ENCODE data around the gene RELN. TPM values are rescaled to one million over a fixed set of nuclear protein-coding genes. Genes with fewer than 3 reads are reported as not detected.
"Not testable (repeated sequence)": the region's sequence is repeated elsewhere in the genome, so short reads cannot be mapped to it uniquely, and the experiment has no call there.

The RELN gene
- total RNA-seq, 1 donor from 2014 or later = 0.19 TPM

DNA sequence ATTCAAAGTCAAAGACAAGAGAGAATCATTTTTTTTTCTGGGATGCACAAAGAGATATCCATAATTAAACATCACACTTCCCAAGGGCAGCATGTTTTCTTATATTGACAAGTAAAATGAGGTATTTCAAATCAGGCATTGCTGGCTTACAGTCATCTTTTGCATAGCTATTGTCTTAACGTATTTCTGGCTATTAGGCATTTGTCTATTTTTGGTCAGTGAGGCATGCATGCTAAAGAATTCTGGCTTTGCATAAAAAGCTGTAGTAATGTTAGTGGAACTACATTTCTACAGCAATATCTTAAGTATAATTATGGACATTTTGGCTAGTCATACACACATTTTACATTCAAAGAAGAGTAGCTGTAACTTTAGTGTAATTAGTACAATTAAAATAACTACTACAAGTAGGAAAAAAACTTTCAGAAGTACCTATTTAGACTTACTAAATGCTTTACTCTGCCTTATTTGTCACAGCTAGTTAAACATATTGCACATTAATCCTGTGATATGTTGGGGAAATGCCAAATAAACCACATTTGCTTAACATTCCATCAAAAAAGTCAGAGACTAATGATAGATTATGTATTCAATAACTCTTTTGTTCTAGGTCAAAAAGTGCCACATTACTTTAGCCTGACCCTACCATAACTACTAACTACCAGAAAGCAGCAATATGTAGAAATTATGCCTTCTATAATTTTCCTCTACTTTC, 76.4 kb downstream of the RELN start:
- H3K27ac Mint-ChIP-seq (ENCODE audit: unreplicated experiment) = no peak overlapping the region
- H3K27me3 Mint-ChIP-seq (ENCODE audit: unreplicated experiment) = no peaks in the 10 kb centered on the region
- no peak for TF ChIP-seq CTCF (IDR thresholded peaks at IDR 0.05)
- H3K36me3 Mint-ChIP-seq (ENCODE audit: unreplicated experiment) = no peaks in the 10 kb centered on the region
- no peak overlapping the region for H3K4me3 Mint-ChIP-seq (ENCODE audit: unreplicated experiment)
- DNase-seq (ENCODE audit: extremely low spot score, unreplicated experiment) = no peak
- H3K9me3 Mint-ChIP-seq (ENCODE audit: unreplicated experiment) = no peaks in the 10 kb centered on the region
- no peaks in the 10 kb centered on the region for H3K4me1 Mint-ChIP-seq (ENCODE audit: unreplicated experiment)

DNA sequence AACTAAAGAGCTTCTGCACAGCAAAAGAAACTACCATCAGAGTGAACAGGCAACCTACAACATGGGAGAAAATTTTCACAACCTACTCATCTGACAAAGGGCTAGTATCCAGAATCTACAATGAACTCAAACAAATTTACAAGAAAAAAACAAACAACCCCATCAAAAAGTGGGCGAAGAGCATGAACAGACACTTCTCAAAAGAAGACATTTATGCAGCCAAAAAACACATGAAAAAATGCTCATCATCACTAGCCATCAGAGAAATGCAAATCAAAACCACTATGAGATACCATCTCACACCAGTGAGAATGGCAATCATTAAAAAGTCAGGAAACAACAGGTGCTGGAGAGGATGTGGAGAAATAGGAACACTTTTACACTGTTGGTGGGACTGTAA, 78.4 kb downstream of the RELN start:
- H3K9me3 Mint-ChIP-seq (ENCODE audit: unreplicated experiment); H3K27me3 Mint-ChIP-seq (ENCODE audit: unreplicated experiment); H3K36me3 Mint-ChIP-seq (ENCODE audit: unreplicated experiment); H3K4me3 Mint-ChIP-seq (ENCODE audit: unreplicated experiment); H3K4me1 Mint-ChIP-seq (ENCODE audit: unreplicated experiment); DNase-seq (ENCODE audit: extremely low spot score, unreplicated experiment); H3K27ac Mint-ChIP-seq (ENCODE audit: unreplicated experiment): not testable (repeated sequence)

- TF ChIP-seq CTCF (IDR thresholded peaks at IDR 0.05) = no peak
- Mint-ChIP-seq H3K9me3 (ENCODE audit: unreplicated experiment) (no peaks in the 10 kb centered on the region), H3K27ac (ENCODE audit: unreplicated experiment) (no peak overlapping the region), H3K27me3 (ENCODE audit: unreplicated experiment) (peaks cover 5% of the 10 kb centered on the region), H3K4me3 (ENCODE audit: unreplicated experiment) (no peak overlapping the region), H3K36me3 (ENCODE audit: unreplicated experiment) (no peaks in the 10 kb centered on the region), H3K4me1 (ENCODE audit: unreplicated experiment) (peaks cover 4% of the 10 kb centered on the region)
- DNase-seq (ENCODE audit: extremely low spot score, unreplicated experiment) = no peak
These were observed 83.5 kb downstream of the RELN start for GRCh38 chr7:103905997-103906396.

- Mint-ChIP-seq H3K27ac (ENCODE audit: unreplicated experiment) (no peak overlapping the region), H3K27me3 (ENCODE audit: unreplicated experiment) (peaks cover 5% of the 10 kb centered on the region), H3K4me3 (ENCODE audit: unreplicated experiment) (no peak overlapping the region), H3K4me1 (ENCODE audit: unreplicated experiment) (peaks cover 4% of the 10 kb centered on the region), H3K36me3 (ENCODE audit: unreplicated experiment) (no peaks in the 10 kb centered on the region), H3K9me3 (ENCODE audit: unreplicated experiment) (no peaks in the 10 kb centered on the region)
- TF ChIP-seq CTCF (IDR thresholded peaks at IDR 0.05) = no peak
- DNase-seq (ENCODE audit: extremely low spot score, unreplicated experiment) = no peak
These were observed 86.5 kb downstream of the RELN start for GRCh38 chr7:103902917-103903316.

DNA sequence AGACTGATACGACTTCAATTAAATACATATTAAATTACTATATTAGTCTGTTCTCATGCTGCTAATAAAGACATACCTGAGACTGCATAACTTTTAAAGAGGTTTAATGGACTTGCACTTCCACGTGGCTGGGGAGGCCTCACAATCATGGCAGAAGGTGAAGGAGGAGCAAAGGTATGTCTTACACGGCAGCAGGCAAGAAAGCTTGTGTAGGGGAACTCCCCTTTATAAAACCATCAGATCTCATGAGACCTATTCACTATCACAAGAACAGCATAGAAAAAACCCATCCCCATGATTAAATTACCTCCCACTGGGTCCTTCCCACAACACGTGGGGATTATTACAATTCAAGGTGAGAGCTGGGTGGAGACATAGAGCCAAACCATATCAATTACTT, 92.6 kb downstream of the RELN start:
- DNase-seq (ENCODE audit: extremely low spot score, unreplicated experiment); H3K36me3 Mint-ChIP-seq (ENCODE audit: unreplicated experiment); H3K9me3 Mint-ChIP-seq (ENCODE audit: unreplicated experiment); H3K4me1 Mint-ChIP-seq (ENCODE audit: unreplicated experiment); H3K27ac Mint-ChIP-seq (ENCODE audit: unreplicated experiment); H3K4me3 Mint-ChIP-seq (ENCODE audit: unreplicated experiment); H3K27me3 Mint-ChIP-seq (ENCODE audit: unreplicated experiment): not testable (repeated sequence)

DNA sequence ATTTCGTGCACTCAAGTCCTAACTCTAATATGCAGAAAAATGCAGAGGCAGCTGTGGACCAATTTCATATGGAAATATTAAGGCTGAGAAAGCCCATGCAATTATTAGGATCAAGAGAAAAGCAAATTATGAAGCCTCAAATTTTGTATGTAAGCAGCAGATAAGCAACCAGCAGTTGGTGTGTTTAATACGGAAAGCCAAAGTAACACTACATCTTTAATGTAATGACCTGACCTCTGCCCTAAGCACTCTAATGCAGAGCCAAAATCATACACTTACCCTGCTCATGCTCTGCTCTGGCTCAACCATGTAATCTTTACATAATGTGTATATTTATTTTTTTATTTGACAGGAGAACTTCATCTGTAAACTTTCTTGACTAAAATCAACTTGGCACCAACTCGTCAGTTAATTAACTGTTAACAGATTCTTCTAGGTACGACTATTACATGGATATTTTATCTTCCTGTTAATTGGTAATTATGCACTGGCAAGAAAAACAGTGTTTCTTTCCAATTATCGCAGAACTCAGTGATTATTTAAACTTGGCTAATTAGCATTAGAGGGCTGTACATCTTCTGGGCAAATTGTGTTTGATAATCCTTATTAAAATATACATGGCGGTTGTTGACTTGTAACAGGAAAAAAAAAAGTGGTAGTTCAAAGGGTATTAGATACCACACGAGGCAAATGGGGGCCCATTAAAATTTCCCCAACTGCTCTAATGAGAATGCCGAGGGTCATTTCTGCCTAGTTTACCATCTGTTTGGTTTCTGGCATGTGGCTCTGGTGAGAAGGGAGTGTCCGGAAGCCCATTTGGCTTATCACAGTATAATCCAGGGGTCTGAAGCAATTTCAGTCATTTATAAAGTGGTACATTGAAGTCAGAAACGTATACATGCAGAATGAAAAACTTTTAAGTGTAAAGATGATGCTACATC, 94.5 kb downstream of the RELN start:
- Mint-ChIP-seq H3K27me3 (ENCODE audit: unreplicated experiment) (peaks cover 4% of the 10 kb centered on the region), H3K4me3 (ENCODE audit: unreplicated experiment) (no peak overlapping the region), H3K27ac (ENCODE audit: unreplicated experiment) (no peak overlapping the region), H3K4me1 (ENCODE audit: unreplicated experiment) (no peaks in the 10 kb centered on the region), H3K9me3 (ENCODE audit: unreplicated experiment) (no peaks in the 10 kb centered on the region), H3K36me3 (ENCODE audit: unreplicated experiment) (no peaks in the 10 kb centered on the region)
- no peak for DNase-seq (ENCODE audit: extremely low spot score, unreplicated experiment)
- TF ChIP-seq CTCF (IDR thresholded peaks at IDR 0.05) = no peak
